ENCODE data around the gene SCUBE1. TPM values are rescaled to one million over a fixed set of nuclear protein-coding genes. Genes with fewer than 3 reads are reported as not detected.

The SCUBE1 gene
- total and polyA plus RNA-seq, 7 experiments from 2014 or later: 0.11 to 0.27 (median 0.19) TPM; not detected in 4

DNA sequence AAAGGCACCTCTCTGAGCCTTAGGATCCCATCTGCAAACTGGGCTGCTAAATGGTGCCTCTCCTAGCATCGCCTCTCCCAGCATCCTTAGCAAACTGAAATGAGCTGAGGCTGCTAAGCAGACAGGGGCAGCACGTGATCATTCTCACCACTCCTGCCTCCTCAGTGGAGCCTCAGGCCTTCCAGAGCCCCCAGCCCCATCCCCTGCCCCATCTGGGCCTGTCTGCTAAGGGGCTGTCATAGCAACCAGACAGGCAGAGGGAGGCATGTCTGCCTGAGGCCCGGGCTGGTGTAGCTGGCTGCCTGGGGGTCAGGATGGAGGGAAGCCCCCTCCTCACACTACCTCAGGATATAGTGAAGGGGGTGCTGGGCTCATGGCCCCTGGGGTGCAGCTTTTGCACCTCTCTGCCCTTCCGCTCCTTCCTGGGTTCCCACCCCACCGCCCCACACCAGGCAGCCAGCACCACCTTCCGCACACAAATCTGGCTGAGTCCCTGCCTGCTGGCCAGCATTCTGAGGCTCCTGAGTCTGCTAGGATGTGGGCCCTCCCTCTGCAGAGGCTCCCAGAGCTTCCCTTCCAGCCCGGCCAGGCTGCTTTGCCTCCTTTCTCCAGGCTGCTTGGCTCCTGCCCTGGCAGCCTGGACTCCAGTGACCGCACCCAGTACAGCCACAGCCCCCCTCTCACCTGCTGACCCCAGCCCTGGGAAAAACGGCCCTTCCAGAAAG, 108.7 kb downstream of the SCUBE1 start:
- Mint-ChIP-seq H3K36me3 (no peaks in the 10 kb centered on the region), H3K4me1 (peaks cover 0 to 6% (median 5%) of the 10 kb centered on the region in 7 donors), H3K27ac (no peak overlapping the region), H3K4me3 (no peak overlapping the region), H3K27me3 (peaks cover 0 to 5% (median 4%) of the 10 kb centered on the region in 5 donors), H3K9me3 (peaks cover 0 to 2% (median 0%) of the 10 kb centered on the region in 11 donors)
- intact Hi-C loops (cut with micrococcal nuclease): no loop called here
- H3K27ac ChIP-seq (ENCODE audit: low read depth, low read length): no peak overlapping the region
- no peak overlapping the region for H3K4me3 ChIP-seq (ENCODE audit: low read length)
- no peaks in the 10 kb centered on the region for H3K9me3 ChIP-seq (ENCODE audit: control insufficient read depth in 2 of 3, low read length in 3 of 3)
- DNase-seq (no peak), ATAC-seq (no peak)
- no peaks in the 10 kb centered on the region for H3K36me3 ChIP-seq (ENCODE audit: control insufficient read depth in 2 of 3, insufficient read depth in 3 of 3, low read length in 3 of 3)
- H3K4me1 ChIP-seq (ENCODE audit: control insufficient read depth in 2 of 2, insufficient read depth in 2 of 2, low read length in 2 of 2): peaks cover 0 to 6% of the 10 kb centered on the region in 2 donors
- ChIA-PET CTCF (interaction anchor here (4.8 kb wide), 1 partner anchor 112 kb away, joined by 29 read pairs; no protein-coding TSS in a partner anchor), POLR2A (no interaction called here)
- no peaks in the 10 kb centered on the region for H3K27me3 ChIP-seq (ENCODE audit: control insufficient read depth in 2 of 2, insufficient read depth in 2 of 2, low read length in 2 of 2)

DNA sequence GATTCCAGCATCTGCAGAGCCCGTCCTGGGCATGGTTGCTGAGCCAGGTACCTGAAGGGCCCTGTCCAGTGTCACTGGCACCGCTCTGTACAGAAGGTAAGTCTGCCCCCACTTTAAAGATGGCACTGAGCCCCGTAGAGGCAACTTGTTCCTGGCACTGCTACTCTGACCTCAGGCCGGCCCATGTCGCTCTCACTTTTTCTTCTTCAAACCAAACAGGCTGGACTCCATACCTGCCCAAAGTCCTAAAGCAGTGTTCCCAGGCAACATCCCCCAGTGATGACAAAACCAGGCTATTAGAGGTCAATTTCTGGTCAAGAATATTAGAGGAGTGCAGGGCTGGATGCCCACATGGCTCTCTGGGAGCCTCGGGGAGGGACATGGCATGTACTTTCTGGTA, 109.6 kb downstream of the SCUBE1 start:
- Mint-ChIP-seq H3K27ac (no peak overlapping the region), H3K9me3 (peaks cover 0 to 2% (median 0%) of the 10 kb centered on the region in 11 donors), H3K4me1 (peaks cover 0 to 6% (median 5%) of the 10 kb centered on the region in 7 donors), H3K27me3 (peaks cover 0 to 5% (median 1%) of the 10 kb centered on the region in 5 donors), H3K36me3 (no peaks in the 10 kb centered on the region), H3K4me3 (no peak overlapping the region)
- ChIA-PET POLR2A (no interaction called here), CTCF (interaction anchor here (4.8 kb wide), 1 partner anchor 113 kb away, joined by 29 read pairs; no protein-coding TSS in a partner anchor)
- DNase-seq (no peak), ATAC-seq (no peak)
- no peaks in the 10 kb centered on the region for H3K27me3 ChIP-seq (ENCODE audit: control insufficient read depth in 2 of 2, insufficient read depth in 2 of 2, low read length in 2 of 2)
- no peaks in the 10 kb centered on the region for H3K9me3 ChIP-seq (ENCODE audit: control insufficient read depth in 2 of 3, low read length in 3 of 3)
- no peaks in the 10 kb centered on the region for H3K36me3 ChIP-seq (ENCODE audit: control insufficient read depth in 2 of 3, insufficient read depth in 3 of 3, low read length in 3 of 3)
- no peak overlapping the region for H3K27ac ChIP-seq (ENCODE audit: low read depth, low read length)
- intact Hi-C loops (cut with micrococcal nuclease): no loop called here
- no peak overlapping the region for H3K4me3 ChIP-seq (ENCODE audit: low read length)
- peaks cover 0 to 6% of the 10 kb centered on the region in 2 donors for H3K4me1 ChIP-seq (ENCODE audit: control insufficient read depth in 2 of 2, insufficient read depth in 2 of 2, low read length in 2 of 2)

DNA sequence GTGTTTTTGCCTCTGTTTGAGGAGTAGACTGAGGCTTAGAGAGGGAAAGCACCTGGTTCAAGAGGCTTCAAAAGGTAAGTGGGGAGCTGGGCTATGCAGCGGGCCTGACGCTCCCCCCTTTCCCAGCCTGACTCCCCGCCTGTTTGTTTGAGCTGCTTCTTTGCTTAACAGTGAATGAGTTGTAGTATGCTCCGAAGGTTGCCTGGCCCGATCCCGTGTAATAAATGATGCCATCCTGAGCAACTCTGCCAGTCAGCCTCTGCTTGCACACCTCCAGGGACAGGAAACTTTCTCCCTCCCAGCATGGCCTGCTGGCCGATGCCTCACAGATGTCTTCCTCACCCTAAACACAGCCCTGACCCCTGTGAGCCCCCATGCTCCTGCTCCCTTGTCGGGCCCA, 110.7 kb downstream of the SCUBE1 start:
- Mint-ChIP-seq H3K36me3 (no peaks in the 10 kb centered on the region), H3K9me3 (peaks cover 0 to 2% (median 0%) of the 10 kb centered on the region in 11 donors), H3K27ac (no peak overlapping the region), H3K4me3 (no peak overlapping the region), H3K27me3 (peaks cover 0 to 5% (median 0%) of the 10 kb centered on the region in 5 donors), H3K4me1 (peaks cover 0 to 11% (median 5%) of the 10 kb centered on the region in 7 donors)
- H3K4me3 ChIP-seq (ENCODE audit: low read length): no peak overlapping the region
- H3K27me3 ChIP-seq (ENCODE audit: control insufficient read depth in 2 of 2, insufficient read depth in 2 of 2, low read length in 2 of 2): no peaks in the 10 kb centered on the region
- no peak for ATAC-seq
- ChIA-PET CTCF (interaction anchor here (0.7 to 4.8 kb wide), 5 partner anchors 15 to 153 kb away, joined by 3 to 29 read pairs (median 4); no protein-coding TSS in a partner anchor), POLR2A (no interaction called here)
- no peaks in the 10 kb centered on the region for H3K36me3 ChIP-seq (ENCODE audit: control insufficient read depth in 2 of 3, insufficient read depth in 3 of 3, low read length in 3 of 3)
- H3K27ac ChIP-seq (ENCODE audit: low read depth, low read length): no peak overlapping the region
- H3K9me3 ChIP-seq (ENCODE audit: control insufficient read depth in 2 of 3, low read length in 3 of 3): no peaks in the 10 kb centered on the region
- no peak for DNase-seq
- intact Hi-C loops (cut with micrococcal nuclease): no loop called here
- peaks cover 0 to 6% of the 10 kb centered on the region in 2 donors for H3K4me1 ChIP-seq (ENCODE audit: control insufficient read depth in 2 of 2, insufficient read depth in 2 of 2, low read length in 2 of 2)

DNA sequence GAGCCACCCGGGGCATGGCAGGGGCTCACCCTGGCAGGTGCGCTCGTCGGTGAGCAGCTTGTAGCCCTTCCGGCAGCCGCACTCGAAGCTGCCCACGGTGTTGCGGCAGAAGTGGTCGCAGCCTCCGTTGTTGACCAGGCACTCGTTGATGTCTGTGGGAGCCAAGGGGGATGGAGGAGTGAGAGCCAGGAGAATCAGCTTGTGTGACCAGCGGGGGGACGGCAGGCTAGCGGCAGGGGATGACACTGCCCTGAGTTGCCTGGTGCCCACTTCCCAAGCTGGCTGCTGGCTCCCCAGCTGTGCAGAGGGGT, 111.5 kb downstream of the SCUBE1 start:
- Mint-ChIP-seq H3K27ac (no peak overlapping the region), H3K9me3 (peaks cover 0 to 2% (median 0%) of the 10 kb centered on the region in 11 donors), H3K4me1 (peaks cover 0 to 11% (median 5%) of the 10 kb centered on the region in 7 donors), H3K4me3 (no peak overlapping the region), H3K27me3 (peaks cover 0 to 5% (median 0%) of the 10 kb centered on the region in 5 donors), H3K36me3 (no peaks in the 10 kb centered on the region)
- Histone ChIP-seq H3K4me3 (ENCODE audit: low read length) (no peak overlapping the region), H3K36me3 (ENCODE audit: control insufficient read depth in 2 of 3, insufficient read depth in 3 of 3, low read length in 3 of 3) (no peaks in the 10 kb centered on the region), H3K27me3 (ENCODE audit: control insufficient read depth in 2 of 2, insufficient read depth in 2 of 2, low read length in 2 of 2) (no peaks in the 10 kb centered on the region), H3K27ac (ENCODE audit: low read depth, low read length) (no peak overlapping the region), H3K4me1 (ENCODE audit: control insufficient read depth in 2 of 2, insufficient read depth in 2 of 2, low read length in 2 of 2) (peaks cover 0 to 6% of the 10 kb centered on the region in 2 donors), H3K9me3 (ENCODE audit: control insufficient read depth in 2 of 3, low read length in 3 of 3) (no peaks in the 10 kb centered on the region)
- intact Hi-C loops (cut with micrococcal nuclease): loop anchor here (1.0 to 2.0 kb wide), 3 partner anchors 31 to 154 kb away; no protein-coding TSS in a partner anchor
- ATAC-seq (no peak), DNase-seq (no peak)
- ChIA-PET POLR2A (no interaction called here), CTCF (interaction anchor here (0.7 to 4.8 kb wide), 6 partner anchors 16 to 153 kb away, joined by 3 to 29 read pairs (median 4); no protein-coding TSS in a partner anchor)

DNA sequence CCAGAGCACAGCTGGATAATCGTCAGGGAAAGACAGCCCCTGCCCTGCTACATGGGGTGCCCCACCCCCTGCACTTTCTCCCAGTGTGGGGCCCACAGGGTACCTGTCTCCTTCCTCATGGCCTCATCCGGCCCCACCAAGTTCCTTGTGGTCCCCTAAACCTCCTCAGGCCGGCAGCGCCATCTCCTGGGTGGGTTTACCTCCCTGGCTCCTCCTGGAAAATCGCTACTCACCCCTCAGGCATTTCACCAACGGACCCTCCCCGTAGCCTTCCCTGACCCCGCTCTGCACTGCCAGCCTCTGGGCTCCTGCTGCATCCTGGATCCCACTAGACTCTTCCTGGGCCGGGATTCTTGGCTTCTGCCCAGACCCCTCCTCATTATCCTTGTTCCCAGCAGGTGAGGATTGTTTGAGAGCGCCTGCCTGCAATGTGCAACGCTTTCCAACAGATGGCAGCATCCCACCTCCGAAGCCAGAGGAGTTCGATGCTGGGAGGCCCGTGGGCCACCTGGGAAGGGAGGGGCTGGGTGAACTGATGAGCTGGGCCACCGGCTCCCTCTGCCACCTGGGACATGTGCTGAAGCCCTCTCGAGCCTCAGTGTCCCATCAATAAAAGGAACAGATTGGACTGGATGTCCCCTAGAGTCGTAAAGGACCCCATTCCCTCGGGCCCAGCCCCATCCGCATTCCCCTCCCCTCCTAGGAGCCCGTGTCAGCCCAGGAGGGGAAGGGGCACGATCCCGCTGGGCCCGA, 112.0 kb downstream of the SCUBE1 start:
- Histone ChIP-seq H3K4me1 (ENCODE audit: control insufficient read depth in 2 of 2, insufficient read depth in 2 of 2, low read length in 2 of 2) (peaks cover 0 to 6% of the 10 kb centered on the region in 2 donors), H3K4me3 (ENCODE audit: low read length) (no peak overlapping the region), H3K27me3 (ENCODE audit: control insufficient read depth in 2 of 2, insufficient read depth in 2 of 2, low read length in 2 of 2) (no peaks in the 10 kb centered on the region), H3K36me3 (ENCODE audit: control insufficient read depth in 2 of 3, insufficient read depth in 3 of 3, low read length in 3 of 3) (no peaks in the 10 kb centered on the region), H3K9me3 (ENCODE audit: control insufficient read depth in 2 of 3, low read length in 3 of 3) (no peaks in the 10 kb centered on the region), H3K27ac (ENCODE audit: low read depth, low read length) (no peak overlapping the region)
- Mint-ChIP-seq H3K27ac (no peak overlapping the region), H3K4me1 (peaks cover 0 to 11% (median 5%) of the 10 kb centered on the region in 7 donors), H3K36me3 (no peaks in the 10 kb centered on the region), H3K9me3 (peaks cover 0 to 2% (median 0%) of the 10 kb centered on the region in 11 donors), H3K27me3 (peaks cover 0 to 5% (median 0%) of the 10 kb centered on the region in 5 donors), H3K4me3 (no peak overlapping the region)
- intact Hi-C loops (cut with micrococcal nuclease): loop anchor here (1.0 to 2.0 kb wide), 3 partner anchors 32 to 154 kb away; no protein-coding TSS in a partner anchor
- ChIA-PET CTCF (interaction anchor here (1.0 to 4.8 kb wide), 4 partner anchors 16 to 118 kb away, joined by 3 to 29 read pairs (median 4); no protein-coding TSS in a partner anchor), POLR2A (no interaction called here)
- ATAC-seq (peak; percentile 76), DNase-seq (peak; percentile 14 to 70 (median 53))

DNA sequence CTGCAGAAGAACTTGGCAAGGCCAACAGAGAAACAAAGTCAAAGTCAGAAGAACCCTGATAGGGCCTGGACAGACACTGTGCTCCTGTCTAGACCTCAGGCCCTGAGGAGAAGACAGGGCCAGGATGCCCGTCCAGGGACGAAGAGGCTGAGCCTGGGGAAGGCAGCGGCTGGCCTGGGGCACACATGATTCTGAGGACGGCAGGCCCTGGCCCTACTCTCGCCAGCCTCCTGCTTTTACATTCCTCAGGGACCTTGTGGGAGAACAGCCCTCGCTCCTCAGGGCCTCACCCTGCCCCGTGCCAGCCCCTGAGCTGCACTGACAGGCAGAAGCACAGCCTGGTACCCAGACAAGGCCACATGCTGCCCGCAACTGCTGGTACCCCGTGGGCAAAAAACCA, 112.6 kb downstream of the SCUBE1 start:
- Mint-ChIP-seq H3K4me3 (no peak overlapping the region), H3K4me1 (peaks cover 0 to 11% (median 5%) of the 10 kb centered on the region in 7 donors), H3K27me3 (peaks cover 0 to 5% (median 0%) of the 10 kb centered on the region in 5 donors), H3K9me3 (peaks cover 0 to 2% (median 0%) of the 10 kb centered on the region in 11 donors), H3K27ac (no peak overlapping the region), H3K36me3 (no peaks in the 10 kb centered on the region)
- CTCF ChIA-PET: interaction anchor here (1.3 to 4.8 kb wide), 3 partner anchors 116 to 155 kb away, joined by 3 to 29 read pairs (median 4); no protein-coding TSS in a partner anchor
- H3K4me3 ChIP-seq (ENCODE audit: low read length): no peak overlapping the region
- H3K27ac ChIP-seq (ENCODE audit: low read depth, low read length): no peak overlapping the region
- intact Hi-C loops (cut with micrococcal nuclease): loop anchor here in 1 of 2 donors (2.0 kb wide), 1 partner anchor 32 kb away; no protein-coding TSS in a partner anchor
- H3K4me1 ChIP-seq (ENCODE audit: control insufficient read depth in 2 of 2, insufficient read depth in 2 of 2, low read length in 2 of 2): peaks cover 0 to 6% of the 10 kb centered on the region in 2 donors
- H3K9me3 ChIP-seq (ENCODE audit: control insufficient read depth in 2 of 3, low read length in 3 of 3): no peaks in the 10 kb centered on the region
- no peaks in the 10 kb centered on the region for H3K27me3 ChIP-seq (ENCODE audit: control insufficient read depth in 2 of 2, insufficient read depth in 2 of 2, low read length in 2 of 2)
- ATAC-seq (no peak), DNase-seq (no peak)
- no peaks in the 10 kb centered on the region for H3K36me3 ChIP-seq (ENCODE audit: control insufficient read depth in 2 of 3, insufficient read depth in 3 of 3, low read length in 3 of 3)
- POLR2A ChIA-PET: no interaction called here

Measured in naive thymus-derived CD4-positive, alpha-beta T cell (primary cell).